H1 (cell line): ENCODE data around the gene PAXX. TPM values are rescaled to one million over a fixed set of nuclear protein-coding genes. Genes with fewer than 3 reads are reported as not detected.

ENCODE experiments used
- CTCF ChIA-PET: fragments of 300-600 bp; sonication (Branson Sonifier 250); formaldehyde crosslinking; loops from one replicate; lab custom pipeline; 2021; ENCODE audit not compliant: partially characterized antibody; lab: Charles Lee
- POLR2A ChIA-PET: fragments of 300-600 bp; sonication (Branson Sonifier 250); formaldehyde crosslinking; loops from one replicate; lab custom pipeline; 2021; ENCODE audit warnings: inconsistent platforms; ENCODE audit not compliant: partially characterized antibody; lab: Charles Lee
- DNase-seq, 2 experiments: peaks; one replicate each; pipeline versions ENCODE4 v3.0.0 to v3.0.0-alpha.2; 2010 to 2022; ENCODE audit warnings: low spot score in 2 of 2, low read depth in 1 of 2, mixed read lengths in 1 of 2
- FAIRE-seq: peaks from 2 replicates; lab custom pipeline; 2011; peaks lifted over from hg19 to GRCh38; lab: Jason Lieb, UNC
- H2AFZ ChIP-seq: 2 replicates; pipeline ENCODE4 v1.8.1; 2012; ENCODE audit warnings: low read length, inconsistent platforms
- H2AK5ac ChIP-seq: 2 replicates; pipeline ENCODE4 v1.6.1; 2013; ENCODE audit warnings: low read depth, low read length
- H2BK120ac ChIP-seq: replicated peaks from 2 replicates; pipeline ENCODE3; 2013; ENCODE audit warnings: low read depth, low read length, inconsistent platforms
- H2BK12ac ChIP-seq: 2 replicates; pipeline ENCODE4 v1.6.1; 2013; ENCODE audit warnings: low read depth, low read length
- H2BK15ac ChIP-seq: 2 replicates; pipeline ENCODE4 v1.6.1; 2013; ENCODE audit warnings: low read length
- H2BK20ac ChIP-seq: 2 replicates; pipeline ENCODE4 v1.6.1; 2013; ENCODE audit warnings: low read length
- H2BK5ac ChIP-seq: 2 replicates; pipeline ENCODE4 v1.6.1; 2013; ENCODE audit warnings: low read depth, low read length
- H3K14ac ChIP-seq: 2 replicates; pipeline ENCODE4 v1.6.1; 2013; ENCODE audit warnings: inconsistent platforms; ENCODE audit not compliant: insufficient read length
- H3K18ac ChIP-seq: 2 replicates; pipeline ENCODE4 v1.6.1; 2013; ENCODE audit warnings: low read length; ENCODE audit errors: extremely low read depth
- H3K23ac ChIP-seq: 2 replicates; pipeline ENCODE4 v1.6.1; 2013; ENCODE audit warnings: inconsistent platforms; ENCODE audit not compliant: insufficient read length
- H3K23me2 ChIP-seq: 2 replicates; pipeline ENCODE4 v1.6.1; 2013; ENCODE audit warnings: low read depth, low read length
- H3K27ac ChIP-seq: 2 replicates; pipeline ENCODE4 v1.6.1; 2011; ENCODE audit warnings: low read depth, low read length, inconsistent platforms
- H3K27me3 ChIP-seq, 4 experiments: replicated peaks in 1 of 4; 1 replicate in 1 of 4; 2 replicates in 3 of 4; pipeline versions ENCODE4 v1.6.1 to v1.8.1; 2011 to 2013; ENCODE audit warnings: low read length in 3 of 4, mild to moderate bottlenecking in 3 of 4, inconsistent platforms in 2 of 4, mixed read lengths in 2 of 4, moderate library complexity in 1 of 4; ENCODE audit not compliant: control insufficient read depth in 3 of 4, insufficient read depth in 3 of 4; ENCODE audit errors: extremely low read depth in 1 of 4
- H3K36me3 ChIP-seq, 4 experiments: 2 replicates each; pipeline versions ENCODE4 v1.6.1 to v1.8.1; 2011 to 2013; ENCODE audit warnings: mild to moderate bottlenecking in 4 of 4, low read length in 3 of 4, moderate library complexity in 2 of 4, control low read depth in 1 of 4, inconsistent platforms in 1 of 4; ENCODE audit not compliant: insufficient read depth in 4 of 4, control insufficient read depth in 2 of 4
- H3K4ac ChIP-seq: replicated peaks from 2 replicates; pipeline ENCODE3; 2013; ENCODE audit warnings: low read length, low read depth, mixed read lengths, inconsistent platforms; ENCODE audit not compliant: insufficient read length
- H3K4me1 ChIP-seq, 4 experiments: replicated peaks in 1 of 4; 1 replicate in 1 of 4; 2 replicates in 3 of 4; pipeline versions ENCODE4 v1.6.1 to v1.8.1; 2011 to 2013; ENCODE audit warnings: low read length in 3 of 4, inconsistent platforms in 2 of 4, mixed read lengths in 1 of 4; ENCODE audit not compliant: insufficient read depth in 4 of 4, control insufficient read depth in 3 of 4
- H3K4me2 ChIP-seq, 2 experiments: 2 replicates each; pipeline versions ENCODE4 v1.6.1 to v1.8.1; 2011 to 2013; ENCODE audit warnings: low read depth in 2 of 2, low read length in 2 of 2, control low read depth in 1 of 2, inconsistent platforms in 1 of 2, mild to moderate bottlenecking in 1 of 2; ENCODE audit not compliant: insufficient read depth in 1 of 2
- H3K4me3 ChIP-seq, 4 experiments: fragments of 200-600, 300-600 bp in 1 of 4; sonication (generic), shearing (Covaris generic), sonication (Bioruptor Twin) in 1 of 4; 2 replicates each; pipeline versions ENCODE4 v1.5.1 to v1.8.1; 2011 to 2016; ENCODE audit warnings: low read length in 4 of 4, low read depth in 3 of 4, control low read depth in 2 of 4, inconsistent platforms in 2 of 4, mild to moderate bottlenecking in 2 of 4, mixed read lengths in 1 of 4, moderate library complexity in 1 of 4; ENCODE audit not compliant: insufficient read depth in 2 of 4; ENCODE audit errors: extremely low read depth in 1 of 4
- H3K56ac ChIP-seq: replicated peaks from 2 replicates; pipeline ENCODE3; 2013; ENCODE audit warnings: low read depth, mild to moderate bottlenecking, mixed read lengths, low read length, inconsistent platforms; ENCODE audit not compliant: insufficient read length
- H3K79me1 ChIP-seq: 2 replicates; pipeline ENCODE4 v1.6.1; 2013; ENCODE audit warnings: low read depth, low read length, control low read depth
- H3K79me2 ChIP-seq, 2 experiments: 2 replicates each; pipeline versions ENCODE4 v1.6.1 to v1.8.1; 2012 to 2013; ENCODE audit warnings: low read length in 2 of 2, mild to moderate bottlenecking in 2 of 2, inconsistent platforms in 1 of 2; ENCODE audit not compliant: insufficient read depth in 2 of 2, control insufficient read depth in 1 of 2
- H3K9ac ChIP-seq, 4 experiments: replicated peaks in 1 of 4; 1 replicate in 1 of 4; 2 replicates in 3 of 4; pipeline versions ENCODE4 v1.6.1 to v1.8.1; 2011 to 2013; ENCODE audit warnings: low read depth in 3 of 4, low read length in 3 of 4, control low read depth in 2 of 4, mild to moderate bottlenecking in 2 of 4, moderate library complexity in 2 of 4, inconsistent platforms in 1 of 4; ENCODE audit errors: extremely low read depth in 1 of 4
- H3K9me3 ChIP-seq, 2 experiments: 2 replicates each; pipeline versions ENCODE4 v1.6.1 to v1.8.1; 2012 to 2013; ENCODE audit warnings: mild to moderate bottlenecking in 2 of 2, moderate library complexity in 2 of 2, control low read depth in 1 of 2, inconsistent platforms in 1 of 2, low read depth in 1 of 2, low read length in 1 of 2, mixed read lengths in 1 of 2; ENCODE audit not compliant: insufficient read depth in 2 of 2
- H4K20me1 ChIP-seq, 2 experiments: replicated peaks in 1 of 2; 2 replicates each; pipeline versions ENCODE3 to v1.8.1; 2011 to 2013; ENCODE audit warnings: inconsistent platforms in 2 of 2, low read length in 2 of 2, mild to moderate bottlenecking in 1 of 2; ENCODE audit not compliant: insufficient read depth in 2 of 2, control insufficient read depth in 1 of 2
- H4K5ac ChIP-seq: 2 replicates; pipeline ENCODE4 v1.6.1; 2013; ENCODE audit warnings: low read length, low read depth, mixed read lengths, inconsistent platforms; ENCODE audit not compliant: insufficient read length
- H4K8ac ChIP-seq: 2 replicates; pipeline ENCODE4 v1.8.0; 2013; ENCODE audit warnings: mild to moderate bottlenecking, moderate library complexity, low read length, inconsistent platforms; ENCODE audit not compliant: insufficient read depth; ENCODE audit errors: extremely low read depth
- H4K91ac ChIP-seq: replicated peaks from 2 replicates; pipeline ENCODE3; 2013; ENCODE audit warnings: low read length, mixed read lengths, inconsistent platforms; ENCODE audit not compliant: insufficient read length
- ATF2 ChIP-seq: IDR thresholded peaks from 2 replicates; pipeline ENCODE4 v1.6.1; 2012; ENCODE audit warnings: low read length, inconsistent platforms
- CBX8 ChIP-seq: fragments of 300-800, 300-1000 bp; sonication (generic); IDR thresholded peaks from 2 replicates; pipeline ENCODE4 v1.7.1; 2016; ENCODE audit warnings: low read depth, low read length, borderline replicate concordance
- POLR2A ChIP-seq, 2 experiments: IDR thresholded peaks; 1 replicate in 1 of 2; 2 replicates in 1 of 2; pipeline ENCODE4 v1.6.1; 2011; ENCODE audit warnings: low read depth in 2 of 2, low read length in 2 of 2, mild to moderate bottlenecking in 2 of 2; ENCODE audit errors: control extremely low read depth in 1 of 2
- POU5F1 ChIP-seq: IDR thresholded peaks from 2 replicates; pipeline ENCODE4 v1.6.1; 2011; ENCODE audit warnings: low read depth, mild to moderate bottlenecking, low read length, moderate library complexity
- SP2 ChIP-seq: IDR thresholded peaks from 2 replicates; pipeline ENCODE4 v1.6.1; 2012; ENCODE audit warnings: mild to moderate bottlenecking, low read length, inconsistent platforms
- WGBS, 2 experiments: shearing (Covaris generic) in 1 of 2; methylation state at CpG; one replicate each; pipeline versions ENCODE4 v1.1.6 to v1.1.7; 2013 to 2015; ENCODE audit warnings: low lambda C conversion rate in 2 of 2, mixed read lengths in 2 of 2, inconsistent platforms in 1 of 2, low coverage in 1 of 2, missing lambda C conversion rate in 1 of 2; ENCODE audit not compliant: insufficient replicate concordance in 2 of 2, insufficient coverage in 1 of 2, insufficient read length in 1 of 2; ENCODE audit errors: extremely low coverage in 1 of 2, missing lambda C conversion rate in 1 of 2; 5-methylcytosine and 5-hydroxymethylcytosine counted together
- polyA plus RNA-seq, 7 experiments: library from polyadenylated mRNA; depleted of rRNA in 3 of 7; stranded (reverse) in 5 of 7; unstranded in 2 of 7; fragments of >200 nt in 5 of 7; fragments of 200-250 nt in 2 of 7; gene quantifications; 1 replicate in 5 of 7; 2 replicates in 1 of 7; 4 replicates in 1 of 7; pipeline versions ENCODE4 v1.2.1 to v1.2.3, GENCODE V29; 2011 to 2013; ENCODE audit warnings: missing spikeins in 2 of 7, mixed read lengths in 2 of 7
- total RNA-seq: library from RNA; stranded (reverse); fragmentation: NEBNext Ultra II Directional; extraction: Animal tissue kit (Norgen Biotek cat#: 25700); gene quantifications from 2 replicates; pipeline ENCODE4 v1.2.1, GENCODE V29; 2021

Gene PAXX
- total and polyA plus RNA-seq, 2 of the 8 experiments (the other 6 are each of a cell fraction or from before 2014, with no cell fraction given), result 43.4 to 45.9 TPM

GRCh38 chr9:136972743-136973142, 19.5 kb upstream of the PAXX start:
- Histone ChIP-seq H3K4me2 (no peak overlapping the region), H4K91ac (no peak overlapping the region), H4K5ac (no peak overlapping the region), H3K36me3 (no peaks in the 10 kb centered on the region), H3K18ac (no peak overlapping the region), H3K27ac (no peak overlapping the region), H4K20me1 (peaks cover 0 to 2% of the 10 kb centered on the region in 2 experiments), H2BK5ac (no peak overlapping the region), H3K56ac (no peak overlapping the region), H3K4me1 (peaks cover 0 to 8% (median 3%) of the 10 kb centered on the region in 4 experiments; a peak in 4 of 7 replicates), H3K4ac (no peak overlapping the region), H3K4me3 (no peak overlapping the region), H2AFZ (no peak overlapping the region), H3K9me3 (no peaks in the 10 kb centered on the region), H2AK5ac (no peak overlapping the region), H3K9ac (no peak overlapping the region), H2BK20ac (no peak overlapping the region), H2BK15ac (no peak overlapping the region), H3K79me2 (no peaks in the 10 kb centered on the region), H3K14ac (no peak overlapping the region), H2BK12ac (no peak overlapping the region), H3K23me2 (peaks cover 4% of the 10 kb centered on the region; the same call in 1 of the 2 replicates), H3K23ac (no peak overlapping the region), H4K8ac (0 out of 2 replicates have a peak overlapping the region, but pooled peaks have one; percentile 51), H3K27me3 (peaks cover 0 to 5% (median 2%) of the 10 kb centered on the region in 4 experiments; a peak in 2 of 7 replicates), H2BK120ac (no peak overlapping the region), H3K79me1 (no peaks in the 10 kb centered on the region)
- no peak for TF ChIP-seq CBX8
- TF ChIP-seq ATF2, result no peak
- no peak for TF ChIP-seq SP2
- no peak for TF ChIP-seq POU5F1
- TF ChIP-seq POLR2A (IDR thresholded peaks at IDR 0.05; ENCODE audit: control extremely low read depth in 1 of 2, low read depth in 2 of 2, low read length in 2 of 2), result no peak
- DNase-seq (no peak), FAIRE-seq (no peak)
- CTCF ChIA-PET, result interaction anchor here (0.9 to 9.4 kb wide), 5 partner anchors 12 to 63 kb away, joined by 3 to 38 read pairs (median 12); partner anchors contain the start of gene LCN12
- POLR2A ChIA-PET, result no interaction called here
- WGBS, 2 experiments, result 87% methylated on average over 12 of the region's 13 CpGs; no CpG with 5 or more reads in 1 of the 2 experiments
